OCI-LY7 (cell line): ENCODE measurements around the gene SPON1.

Experiments used
- CTCF ChIP-seq: fragments of 200-600 bp; sonication (generic); conservative IDR thresholded peaks from 2 replicates; pipeline ENCODE4 v1.5.1; 2014; ENCODE audit warnings: mild to moderate bottlenecking, antibody characterized with exemption, low read length, moderate library complexity, mixed read lengths
- EZH2phosphoT487 ChIP-seq: fragments of 200-600 bp; sonication (generic); IDR thresholded peaks from 2 replicates; pipeline ENCODE4 v1.6.1; 2018; ENCODE audit warnings: low read depth, borderline replicate concordance, mild to moderate bottlenecking, mixed run types, antibody characterized with exemption, low read length, moderate library complexity, mixed read lengths

GRCh38 chr11:14058061-14058460 lies 95.5 kb downstream of the SPON1 start:
- TF ChIP-seq CTCF (no peak), EZH2phosphoT487 (no peak)
